ENCODE results near the gene EFNB2.

EFNB2 gene

DNA sequence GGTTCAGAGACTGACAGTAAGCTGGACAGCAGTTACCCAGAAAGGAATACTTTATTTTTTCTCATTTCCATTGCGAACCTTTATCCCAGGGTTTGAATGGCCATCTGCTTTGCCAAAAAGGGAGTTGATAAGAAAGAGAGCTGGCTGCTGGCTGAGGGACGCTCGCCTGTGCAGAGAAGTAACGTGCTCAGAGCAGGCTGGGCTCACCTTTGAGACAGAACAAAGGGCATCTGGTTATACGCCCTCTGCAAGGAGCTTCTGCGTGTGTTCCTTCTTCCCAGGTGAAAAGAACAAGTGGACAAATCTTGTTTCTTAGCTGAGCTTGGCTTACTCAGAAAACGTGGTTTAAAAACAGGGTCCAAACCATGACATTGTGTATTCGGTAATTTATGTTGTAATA, 47.4 kb downstream of the EFNB2 start:
- TF ChIP-seq, protein P1, sequence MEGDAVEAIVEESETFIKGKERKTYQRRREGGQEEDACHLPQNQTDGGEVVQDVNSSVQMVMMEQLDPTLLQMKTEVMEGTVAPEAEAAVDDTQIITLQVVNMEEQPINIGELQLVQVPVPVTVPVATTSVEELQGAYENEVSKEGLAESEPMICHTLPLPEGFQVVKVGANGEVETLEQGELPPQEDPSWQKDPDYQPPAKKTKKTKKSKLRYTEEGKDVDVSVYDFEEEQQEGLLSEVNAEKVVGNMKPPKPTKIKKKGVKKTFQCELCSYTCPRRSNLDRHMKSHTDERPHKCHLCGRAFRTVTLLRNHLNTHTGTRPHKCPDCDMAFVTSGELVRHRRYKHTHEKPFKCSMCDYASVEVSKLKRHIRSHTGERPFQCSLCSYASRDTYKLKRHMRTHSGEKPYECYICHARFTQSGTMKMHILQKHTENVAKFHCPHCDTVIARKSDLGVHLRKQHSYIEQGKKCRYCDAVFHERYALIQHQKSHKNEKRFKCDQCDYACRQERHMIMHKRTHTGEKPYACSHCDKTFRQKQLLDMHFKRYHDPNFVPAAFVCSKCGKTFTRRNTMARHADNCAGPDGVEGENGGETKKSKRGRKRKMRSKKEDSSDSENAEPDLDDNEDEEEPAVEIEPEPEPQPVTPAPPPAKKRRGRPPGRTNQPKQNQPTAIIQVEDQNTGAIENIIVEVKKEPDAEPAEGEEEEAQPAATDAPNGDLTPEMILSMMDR (conservative IDR thresholded peaks at IDR 0.05) = no peak
- H3K27ac ChIP-seq = no peak overlapping the region

DNA sequence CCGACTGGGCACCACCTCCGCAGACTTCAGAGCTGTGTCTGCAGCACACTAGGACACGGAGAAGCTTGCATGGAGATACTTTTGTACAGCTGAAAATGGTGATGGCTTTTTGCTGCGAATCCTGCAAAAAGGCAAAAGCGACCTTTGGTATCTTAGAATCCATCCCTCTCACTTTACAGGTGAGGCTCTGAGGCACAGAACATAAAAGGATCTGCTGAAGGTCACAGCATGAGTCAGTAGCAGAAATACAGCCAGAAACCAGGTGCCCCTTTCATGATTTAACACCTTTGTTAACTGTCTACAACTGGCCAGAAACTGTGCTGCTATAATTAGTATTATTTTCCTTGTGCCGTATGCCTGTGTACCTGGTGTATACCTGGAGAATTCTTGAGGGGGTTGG, 48.3 kb downstream of the EFNB2 start:
- TF ChIP-seq, protein P1 (conservative IDR thresholded peaks at IDR 0.05) = no peak
- H3K27ac ChIP-seq = no peak overlapping the region

DNA sequence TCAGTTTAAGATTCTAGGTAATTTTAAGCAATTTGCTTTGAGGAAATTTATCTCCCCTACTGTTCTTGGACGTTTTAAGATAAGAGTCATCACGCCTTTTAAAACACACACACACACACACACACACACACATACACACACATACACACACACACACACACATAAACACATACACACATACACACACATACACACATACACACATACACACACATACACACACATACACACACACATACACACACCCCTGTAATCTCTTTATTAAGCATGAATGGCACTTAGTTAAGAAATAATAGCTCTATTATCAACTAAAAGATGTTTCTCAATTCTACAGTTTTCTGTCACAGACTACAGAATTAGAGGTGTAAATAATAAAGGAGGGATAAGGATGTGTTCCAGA, 49.2 kb downstream of the EFNB2 start:
- TF ChIP-seq, protein P1 (conservative IDR thresholded peaks at IDR 0.05) = no peak
- H3K27ac ChIP-seq = no peak overlapping the region

DNA sequence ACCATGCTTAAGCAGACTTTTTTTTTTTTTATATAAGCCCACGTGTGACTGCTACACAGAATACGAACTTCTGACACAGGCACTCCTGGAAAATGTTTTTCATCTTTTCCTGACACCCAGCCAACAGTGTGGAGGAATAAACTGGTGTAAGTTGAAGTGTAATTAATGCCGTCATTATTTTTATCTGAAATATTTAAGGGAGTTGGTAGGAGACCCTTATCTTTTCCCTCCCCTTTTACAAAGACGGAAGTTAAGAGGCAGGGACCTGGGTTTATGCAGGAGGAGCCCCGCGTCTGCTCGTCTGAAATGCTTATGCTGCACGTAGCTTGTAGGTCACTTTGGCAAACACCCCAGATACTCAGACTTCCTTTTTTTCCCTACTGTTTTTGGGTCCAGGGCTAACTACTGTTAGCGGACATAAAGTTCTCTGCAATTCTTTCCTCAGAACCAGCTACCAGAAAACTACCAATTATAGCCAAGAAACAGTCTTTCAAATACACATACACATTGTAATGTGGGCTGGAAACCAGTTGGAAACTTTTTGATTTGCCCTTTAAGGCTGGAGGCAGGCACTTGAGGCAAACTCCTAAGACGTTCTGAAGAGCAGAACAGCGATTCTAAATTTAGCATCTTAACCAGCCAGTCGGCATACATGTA, 50.8 kb downstream of the EFNB2 start:
- no peak overlapping the region for H3K27ac ChIP-seq
- TF ChIP-seq, protein P1 (conservative IDR thresholded peaks at IDR 0.05) = no peak

DNA sequence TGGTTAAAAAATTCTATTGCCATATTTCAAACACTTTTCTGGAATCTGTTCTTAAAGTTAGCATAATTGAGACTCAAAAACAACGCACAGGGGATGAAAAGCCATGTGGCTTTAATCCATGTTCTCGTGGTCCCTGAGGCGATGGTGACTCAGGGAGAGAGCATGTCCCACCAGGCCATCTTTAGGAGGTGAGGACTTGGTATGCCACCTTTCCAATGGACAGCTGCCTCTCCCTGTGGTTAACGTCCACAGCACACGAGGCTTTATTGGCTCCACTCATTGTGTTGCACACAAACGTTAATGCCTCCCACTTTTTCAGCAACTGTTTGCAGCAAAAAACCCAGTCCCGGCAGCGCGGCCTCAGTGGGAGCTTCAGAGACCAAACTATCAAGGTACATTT, 51.4 kb downstream of the EFNB2 start:
- no peak overlapping the region for H3K27ac ChIP-seq
- TF ChIP-seq, protein P1 (conservative IDR thresholded peaks at IDR 0.05) = no peak

DNA sequence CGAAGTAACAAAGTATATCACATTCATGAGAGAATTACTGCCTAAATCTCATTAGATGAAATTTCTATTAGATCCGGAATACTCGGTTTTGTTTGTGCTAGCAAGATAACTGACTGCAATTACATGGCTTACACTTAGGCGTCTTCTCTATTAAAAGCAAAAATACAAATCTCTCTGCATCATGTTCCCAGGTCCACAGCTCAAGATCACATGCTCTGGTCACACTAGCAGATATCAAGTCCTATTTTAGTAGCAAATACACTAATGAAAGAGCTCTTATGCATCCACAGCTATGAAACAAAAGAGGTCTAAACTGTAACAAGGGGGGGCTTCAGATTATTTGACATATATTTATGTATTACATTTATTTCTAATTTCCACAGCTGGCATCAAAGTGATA, 53.5 kb downstream of the EFNB2 start:
- H3K27ac ChIP-seq = no peak overlapping the region; the same call in 1 of the 2 replicates
- TF ChIP-seq, protein P1 (conservative IDR thresholded peaks at IDR 0.05) = no peak

DNA sequence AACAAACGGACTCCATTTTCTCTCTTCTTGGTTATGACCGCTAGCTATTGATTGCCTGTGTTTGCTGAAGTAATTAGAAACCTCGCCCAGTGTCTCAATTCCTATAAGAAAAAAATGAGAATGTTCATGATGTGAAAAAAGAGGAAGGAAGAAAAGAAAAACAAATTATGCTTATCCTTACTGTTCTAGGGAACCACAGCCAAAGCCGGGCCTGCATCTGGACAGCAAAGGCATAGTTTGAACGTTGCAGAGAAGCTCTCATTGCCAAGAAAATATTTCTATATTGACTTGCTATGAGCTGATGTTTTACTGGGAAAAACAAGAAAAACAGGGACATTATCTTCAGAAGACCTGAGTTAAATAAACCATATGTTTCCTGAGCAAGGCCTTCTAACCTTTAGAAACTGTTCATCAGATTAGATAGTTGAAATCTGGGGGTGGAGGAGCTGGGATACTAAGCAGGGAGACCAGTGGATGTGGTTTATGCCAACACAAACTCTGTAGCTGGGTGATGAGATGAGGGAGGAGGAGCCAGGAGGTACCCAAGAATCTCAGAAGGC, 55.0 kb downstream of the EFNB2 start:
- TF ChIP-seq, protein P1 (conservative IDR thresholded peaks at IDR 0.05) = no peak

More for the DNA sequence above, 55.0 kb downstream of the EFNB2 start:
- H3K27ac ChIP-seq = no peak overlapping the region
